Transverse colon (tissue), 4 donors: Measurements from ENCODE around the gene KCNN2. TPM values are rescaled to one million over a fixed set of nuclear protein-coding genes. Genes with fewer than 3 reads are reported as not detected.

Source experiments
- DNase-seq: peaks from one replicate; pipeline ENCODE4 v3.0.0-alpha.2; 2019
- H3K27ac ChIP-seq, 4 donors: fragments of 200-600 bp; sonication (generic); 2 replicates each; pipeline ENCODE4 v1.5.1; 2016 to 2018; ENCODE audit warnings: inconsistent platforms in 4 of 4
- H3K27me3 ChIP-seq: fragments of 200-600 bp; sonication (generic); 2 replicates; pipeline ENCODE4 v1.5.1; 2017; ENCODE audit warnings: inconsistent platforms
- H3K36me3 ChIP-seq, 4 donors: fragments of 200-600 bp; sonication (generic); 2 replicates each; pipeline ENCODE4 v1.5.1; 2017 to 2019; ENCODE audit warnings: inconsistent platforms in 4 of 4
- H3K4me1 ChIP-seq, 4 donors: fragments of 200-600 bp; sonication (generic); 2 replicates each; pipeline ENCODE4 v1.5.1; 2017 to 2020; ENCODE audit warnings: inconsistent platforms in 4 of 4
- H3K4me3 ChIP-seq, 4 donors: fragments of 200-600 bp; sonication (generic); 1 replicate in 1 of 4; 2 replicates in 3 of 4; pipeline versions ENCODE4 v1.5.1 to v1.6.1; 2017 to 2019; ENCODE audit warnings: inconsistent platforms in 4 of 4
- H3K9me3 ChIP-seq, 2 donors: fragments of 200-600 bp; sonication (generic); 2 replicates each; pipeline ENCODE4 v1.5.1; 2017 to 2019; ENCODE audit warnings: inconsistent platforms in 2 of 2
- EP300 ChIP-seq: sonication (generic); formaldehyde crosslinking; IDR thresholded peaks from one replicate; pipeline ENCODE4 v1.6.1; 2017; ENCODE audit warnings: antibody characterized with exemption, low read depth
- POLR2A ChIP-seq: fragments of 450-650 bp; IDR thresholded peaks from one replicate; pipeline ENCODE4 v1.6.1; 2016; ENCODE audit warnings: antibody characterized with exemption, mild to moderate bottlenecking, moderate library complexity
- POLR2AphosphoS5 ChIP-seq, 3 donors: sonication (generic); formaldehyde crosslinking; IDR thresholded peaks; one replicate each; pipeline ENCODE4 v1.6.1; 2016; ENCODE audit warnings: antibody characterized with exemption in 3 of 3
- WGBS, 2 donors: methylation state at CpG; one replicate each; pipeline ENCODE4 v1.1.5; 2018; ENCODE audit warnings: low coverage in 1 of 2; 5-methylcytosine and 5-hydroxymethylcytosine counted together
- in situ Hi-C, 4 donors: fragments of 200-750 bp; cut with MboI; loops; one replicate each; pipeline versions ENCODE4 v1.15.0 to v1.15.1; 2017; ENCODE audit warnings: low sequenced_read_pairs in 3 of 4, low pct_ligation_motif_present in 1 of 4, low pct_unique_long_range_greater_than_20kb in 1 of 4
- intact Hi-C: fragments of 100-400 bp; cut with DNase I; formaldehyde crosslinking; loops from one replicate; pipeline ENCODE4 v1.15.1; 2023; ENCODE audit warnings: low total_unique reads
- total RNA-seq, 4 donors: library from RNA; depleted of rRNA; stranded (reverse); fragments of >200 nt; gene quantifications; one replicate each; pipeline ENCODE4 v1.1.0, GENCODE V29; 2016
- TF ChIP-seq, protein P1 (sequence below), 5 experiments: fragments of 200-600 bp in 3 of 5; fragments of 450-650 bp in 2 of 5; sonication (generic) in 3 of 5; IDR thresholded peaks; 1 replicate in 2 of 5; 2 replicates in 3 of 5; pipeline ENCODE4 v1.5.1; 2016 to 2017; ENCODE audit warnings: antibody characterized with exemption in 5 of 5, inconsistent platforms in 3 of 5, mild to moderate bottlenecking in 2 of 5, moderate library complexity in 1 of 5

Gene KCNN2
- total RNA-seq, 4 donors from 2014 or later, result 0.16 to 5.8 (median 0.58) TPM

DNA sequence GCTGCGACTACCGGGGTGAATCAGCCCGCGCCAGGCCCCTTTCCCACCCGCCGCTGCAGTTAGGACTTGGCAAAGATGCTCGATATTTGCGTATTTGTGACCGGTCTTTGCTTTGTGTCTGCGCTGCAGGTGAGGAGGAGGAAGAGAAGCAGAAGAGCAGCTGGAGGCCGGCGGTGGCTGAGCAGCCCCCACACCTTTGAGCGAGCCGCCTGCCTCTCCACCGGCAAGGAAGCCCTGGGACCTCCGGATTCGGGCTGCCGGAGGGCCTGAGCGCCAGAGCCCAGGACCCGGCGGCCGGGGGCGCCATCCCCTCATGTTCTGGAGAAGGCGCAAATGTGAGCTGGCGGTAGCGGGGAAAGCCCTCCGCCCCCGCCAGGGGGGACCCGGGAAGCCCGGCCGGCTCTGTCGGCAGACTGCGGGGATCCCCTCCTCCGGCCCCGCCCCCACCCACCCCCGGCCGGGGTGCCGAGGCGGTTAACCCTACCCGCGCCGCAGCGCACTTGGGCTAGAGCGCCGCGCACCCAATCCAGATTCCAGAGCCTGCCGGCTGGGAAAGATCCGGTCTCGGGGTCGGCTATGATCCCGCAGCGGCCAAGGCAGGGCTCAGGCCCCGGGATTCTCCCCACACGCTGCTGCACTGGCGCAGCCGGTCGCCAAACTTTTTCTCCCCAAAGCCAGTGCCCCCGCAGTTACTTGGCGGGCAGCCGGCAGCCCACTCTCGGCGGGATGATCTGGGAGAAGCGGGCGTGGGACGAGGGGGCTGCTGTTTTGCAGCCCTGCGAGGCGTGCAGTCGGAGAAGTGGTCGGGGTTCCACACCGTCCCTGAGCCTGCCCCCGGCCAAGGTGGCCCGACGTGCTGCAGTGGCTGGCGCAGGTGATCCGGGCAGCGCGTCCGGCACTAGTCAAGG, 800 bp upstream of the KCNN2 start:
- Histone ChIP-seq H3K36me3 (no peaks in the 10 kb centered on the region), H3K4me3 (peak overlapping the region; percentile 37 to 58 (median 48)), H3K9me3 (no peaks in the 10 kb centered on the region), H3K27me3 (peaks cover 76% of the 10 kb centered on the region), H3K27ac (peak overlapping the region; percentile 19 to 71 (median 53)), H3K4me1 (peaks cover 11 to 29% (median 20%) of the 10 kb centered on the region in 4 donors)
- intact Hi-C loops (no loop called here), in situ Hi-C loops (no loop called here)
- WGBS, 2 donors, result 0% methylated on average over 59 of the region's 78 CpGs; no CpG with 5 or more reads in 1 of the 2 donors
- DNase-seq, result no peak
- TF ChIP-seq POLR2AphosphoS5 (IDR thresholded peaks at IDR 0.05) (no peak), EP300 (no peak), POLR2A (no peak)
- TF ChIP-seq, protein P1, sequence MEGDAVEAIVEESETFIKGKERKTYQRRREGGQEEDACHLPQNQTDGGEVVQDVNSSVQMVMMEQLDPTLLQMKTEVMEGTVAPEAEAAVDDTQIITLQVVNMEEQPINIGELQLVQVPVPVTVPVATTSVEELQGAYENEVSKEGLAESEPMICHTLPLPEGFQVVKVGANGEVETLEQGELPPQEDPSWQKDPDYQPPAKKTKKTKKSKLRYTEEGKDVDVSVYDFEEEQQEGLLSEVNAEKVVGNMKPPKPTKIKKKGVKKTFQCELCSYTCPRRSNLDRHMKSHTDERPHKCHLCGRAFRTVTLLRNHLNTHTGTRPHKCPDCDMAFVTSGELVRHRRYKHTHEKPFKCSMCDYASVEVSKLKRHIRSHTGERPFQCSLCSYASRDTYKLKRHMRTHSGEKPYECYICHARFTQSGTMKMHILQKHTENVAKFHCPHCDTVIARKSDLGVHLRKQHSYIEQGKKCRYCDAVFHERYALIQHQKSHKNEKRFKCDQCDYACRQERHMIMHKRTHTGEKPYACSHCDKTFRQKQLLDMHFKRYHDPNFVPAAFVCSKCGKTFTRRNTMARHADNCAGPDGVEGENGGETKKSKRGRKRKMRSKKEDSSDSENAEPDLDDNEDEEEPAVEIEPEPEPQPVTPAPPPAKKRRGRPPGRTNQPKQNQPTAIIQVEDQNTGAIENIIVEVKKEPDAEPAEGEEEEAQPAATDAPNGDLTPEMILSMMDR (IDR thresholded peaks at IDR 0.05), result peak in 2 of 5 experiments; percentile 9 to 20

GRCh38 chr5:114362197-114362976, 517 bp downstream of the KCNN2 start:
- TF ChIP-seq POLR2AphosphoS5 (IDR thresholded peaks at IDR 0.05), result no peak
- no peak for TF ChIP-seq POLR2A
- TF ChIP-seq, protein P1 (IDR thresholded peaks at IDR 0.05), result no peak
- no peak for TF ChIP-seq EP300
- WGBS, 2 donors, result 0% methylated on average over 35 of the region's 87 CpGs; no CpG with 5 or more reads in 1 of the 2 donors
- no peaks in the 10 kb centered on the region for H3K9me3 ChIP-seq
- H3K36me3 ChIP-seq, result no peaks in the 10 kb centered on the region
- intact Hi-C loops (no loop called here), in situ Hi-C loops (no loop called here)
- DNase-seq, result no peak
- H3K27me3 ChIP-seq, result peaks cover 76% of the 10 kb centered on the region
- peak overlapping the region; percentile 37 to 58 (median 48) for H3K4me3 ChIP-seq
- peak overlapping the region; percentile 1 to 71 (median 27) for H3K27ac ChIP-seq
- peaks cover 11 to 29% (median 20%) of the 10 kb centered on the region in 4 donors for H3K4me1 ChIP-seq

GRCh38 chr5:114362977-114363761, 1.3 kb downstream of the KCNN2 start:
- intact Hi-C loops (no loop called here), in situ Hi-C loops (no loop called here)
- peak overlapping the region in 3 of 4 donors; percentile 37 to 58 (median 55) for H3K4me3 ChIP-seq
- peaks cover 75% of the 10 kb centered on the region for H3K27me3 ChIP-seq
- WGBS, 2 donors, result 13% methylated on average over 56 of the region's 62 CpGs; no CpG with 5 or more reads in 1 of the 2 donors
- no peaks in the 10 kb centered on the region for H3K36me3 ChIP-seq
- H3K27ac ChIP-seq, result no peak overlapping the region
- no peak for DNase-seq
- TF ChIP-seq POLR2AphosphoS5 (IDR thresholded peaks at IDR 0.05) (no peak), EP300 (no peak), POLR2A (no peak)
- TF ChIP-seq, protein P1 (IDR thresholded peaks at IDR 0.05), result no peak
- no peaks in the 10 kb centered on the region for H3K9me3 ChIP-seq
- H3K4me1 ChIP-seq, result peaks cover 11 to 29% (median 20%) of the 10 kb centered on the region in 4 donors
